Endodermal cell (in vitro differentiated cells): ENCODE measurements around the gene PCP4. TPM values are rescaled to one million over a fixed set of nuclear protein-coding genes. Genes with fewer than 3 reads are reported as not detected.

Source experiments
- DNase-seq: peaks from one replicate; pipeline ENCODE4 v3.0.0-alpha.2; 2017
- H3K27ac ChIP-seq: 2 replicates; pipeline ENCODE4 v1.5.1; 2013; ENCODE audit warnings: mild to moderate bottlenecking, low read depth, low read length, moderate library complexity
- H3K27me3 ChIP-seq: 2 replicates; pipeline ENCODE4 v1.6.1; 2013; ENCODE audit warnings: mild to moderate bottlenecking, low read length, moderate library complexity; ENCODE audit not compliant: insufficient read depth, control insufficient read depth, poor library complexity, severe bottlenecking
- H3K36me3 ChIP-seq: 2 replicates; pipeline ENCODE4 v1.7.0; 2013; ENCODE audit warnings: mild to moderate bottlenecking, low read length, moderate library complexity; ENCODE audit not compliant: control insufficient read depth, insufficient read depth
- H3K4me1 ChIP-seq: one replicate; pipeline ENCODE4 v1.7.0; 2013; ENCODE audit warnings: low read length; ENCODE audit not compliant: control insufficient read depth, insufficient read depth
- H3K4me3 ChIP-seq: 2 replicates; pipeline ENCODE4 v1.5.1; 2013; ENCODE audit warnings: mild to moderate bottlenecking, low read length, moderate library complexity
- H3K9ac ChIP-seq: 2 replicates; pipeline ENCODE4 v1.6.1; 2013; ENCODE audit warnings: mild to moderate bottlenecking, low read length, moderate library complexity; ENCODE audit not compliant: poor library complexity, severe bottlenecking; ENCODE audit errors: extremely low read depth
- H3K9me3 ChIP-seq: 2 replicates; pipeline ENCODE4 v1.6.1; 2013; ENCODE audit warnings: mild to moderate bottlenecking, low read length, moderate library complexity; ENCODE audit not compliant: control insufficient read depth
- H3K27ac Mint-ChIP-seq: 2 replicates; pipeline ENCODE4 v1.8.0; 2020; ENCODE audit warnings: mixed read lengths
- H3K27me3 Mint-ChIP-seq: 2 replicates; pipeline ENCODE4 v1.8.0; 2021; ENCODE audit warnings: mild to moderate bottlenecking, mixed read lengths; ENCODE audit not compliant: insufficient read depth
- H3K36me3 Mint-ChIP-seq: 2 replicates; pipeline ENCODE4 v1.8.0; 2020; ENCODE audit warnings: low read depth, mixed read lengths
- H3K4me1 Mint-ChIP-seq: 2 replicates; pipeline ENCODE4 v1.8.0; 2020; ENCODE audit warnings: mixed read lengths
- H3K4me3 Mint-ChIP-seq: 2 replicates; pipeline ENCODE4 v1.8.0; 2020; ENCODE audit warnings: mild to moderate bottlenecking, moderate library complexity, mixed read lengths
- H3K9me3 Mint-ChIP-seq: 2 replicates; pipeline ENCODE4 v1.8.0; 2020; ENCODE audit warnings: mild to moderate bottlenecking, mixed read lengths
- CTCF ChIP-seq: fragments of 200-600 bp; sonication (generic); conservative IDR thresholded peaks from 2 replicates; pipeline ENCODE4 v1.5.0; 2021; ENCODE audit warnings: antibody characterized with exemption, mild to moderate bottlenecking
- WGBS, 2 experiments: methylation state at CpG; one replicate each; pipeline versions ENCODE4 v1.1.5 to v1.1.7; 2013; ENCODE audit warnings: missing lambda C conversion rate in 2 of 2, mixed read lengths in 1 of 2; ENCODE audit not compliant: insufficient coverage in 1 of 2, insufficient read length in 1 of 2; 5-methylcytosine and 5-hydroxymethylcytosine counted together
- total RNA-seq, 2 donors: library from RNA; stranded (reverse); fragmentation: NEBNext Ultra II Directional in 1 of 2; extraction: Animal tissue kit (Norgen Biotek cat#: 25700) in 1 of 2; gene quantifications; 2 replicates in 1 of 2; 3 replicates in 1 of 2; pipeline ENCODE4 v1.2.1, GENCODE V29; 2021

Gene PCP4
- total RNA-seq, 2 donors from 2014 or later: 0.44 TPM; not detected in 1

DNA sequence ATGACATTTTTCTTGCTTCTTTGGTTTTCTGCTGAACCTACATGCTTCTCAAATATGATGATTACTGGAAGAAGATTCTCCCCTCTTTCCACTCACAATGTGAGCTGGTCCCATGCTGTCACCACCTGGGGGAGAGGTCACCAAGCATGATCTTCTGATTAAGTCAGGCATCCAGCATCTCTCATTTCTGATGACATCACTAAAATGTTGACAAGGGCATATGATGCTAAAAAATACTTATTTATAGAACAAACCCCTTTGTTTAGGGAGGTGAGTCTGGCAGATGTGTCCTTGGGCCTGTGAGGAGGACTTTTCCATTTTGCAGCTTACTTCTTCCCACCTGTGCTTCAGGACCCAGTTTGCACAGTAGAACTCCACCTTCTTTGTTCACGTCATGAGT is 42.0 kb upstream of the PCP4 start:
- H3K4me3 Mint-ChIP-seq: no peak overlapping the region

GRCh38 chr21:39834543-39834942 is 32.7 kb upstream of the PCP4 start:
- 80 to 96% methylated on average over 1 to 3 of the region's 4 CpGs for WGBS, 2 experiments
- Mint-ChIP-seq H3K4me1 (peaks cover 10% of the 10 kb centered on the region), H3K27ac (no peak overlapping the region), H3K27me3 (peaks cover 1% of the 10 kb centered on the region), H3K9me3 (no peaks in the 10 kb centered on the region), H3K36me3 (no peaks in the 10 kb centered on the region), H3K4me3 (no peak overlapping the region)
- Histone ChIP-seq H3K9ac (no peak overlapping the region), H3K27ac (no peak overlapping the region), H3K36me3 (no peaks in the 10 kb centered on the region), H3K27me3 (no peaks in the 10 kb centered on the region), H3K9me3 (peaks cover 4% of the 10 kb centered on the region), H3K4me3 (no peak overlapping the region), H3K4me1 (peaks cover 4% of the 10 kb centered on the region)
- TF ChIP-seq CTCF: no peak
- no peak for DNase-seq

More for the DNA sequence above, 42.0 kb upstream of the PCP4 start:
- Mint-ChIP-seq H3K36me3 (no peaks in the 10 kb centered on the region), H3K27ac (no peak overlapping the region), H3K27me3 (peaks cover 4% of the 10 kb centered on the region), H3K9me3 (peaks cover 10% of the 10 kb centered on the region), H3K4me1 (peaks cover 3% of the 10 kb centered on the region)
- 50 to 68% methylated on average over 1 of the region's 1 CpG for WGBS, 2 experiments
- Histone ChIP-seq H3K9me3 (no peaks in the 10 kb centered on the region), H3K36me3 (no peaks in the 10 kb centered on the region), H3K9ac (no peak overlapping the region), H3K27me3 (no peaks in the 10 kb centered on the region), H3K27ac (no peak overlapping the region), H3K4me3 (no peak overlapping the region), H3K4me1 (no peaks in the 10 kb centered on the region)
- no peak for TF ChIP-seq CTCF
- no peak for DNase-seq

- H3K4me1 Mint-ChIP-seq: peaks cover 11% of the 10 kb centered on the region
- no peaks in the 10 kb centered on the region for H3K9me3 Mint-ChIP-seq
- H3K9me3 ChIP-seq: no peaks in the 10 kb centered on the region
- no peak overlapping the region for H3K4me3 ChIP-seq
- no peak overlapping the region for H3K4me3 Mint-ChIP-seq
- no peak for DNase-seq
- H3K27me3 Mint-ChIP-seq: peaks cover 1% of the 10 kb centered on the region
- no peak overlapping the region for H3K9ac ChIP-seq
- no peaks in the 10 kb centered on the region for H3K27me3 ChIP-seq
- H3K4me1 ChIP-seq: peaks cover 4% of the 10 kb centered on the region
- H3K27ac ChIP-seq: no peak overlapping the region
- no peak for TF ChIP-seq CTCF
- no peaks in the 10 kb centered on the region for H3K36me3 Mint-ChIP-seq
- WGBS, 2 experiments: 74 to 92% methylated on average over 3 to 4 of the region's 4 CpGs
- H3K27ac Mint-ChIP-seq: no peak overlapping the region
- no peaks in the 10 kb centered on the region for H3K36me3 ChIP-seq
These were observed 29.3 kb upstream of the PCP4 start for GRCh38 chr21:39837861-39838359.
